EH (cell line): ENCODE measurements around the gene NCAM1.
"Not testable (repeated sequence)": the region's sequence is repeated elsewhere in the genome, so short reads cannot be mapped to it uniquely, and the experiment has no call there.

ENCODE experiments used
- DNase-seq: peaks from one replicate; pipeline ENCODE4 v3.0.0-alpha.2; 2015; ENCODE audit warnings: low read depth

Gene NCAM1

DNA sequence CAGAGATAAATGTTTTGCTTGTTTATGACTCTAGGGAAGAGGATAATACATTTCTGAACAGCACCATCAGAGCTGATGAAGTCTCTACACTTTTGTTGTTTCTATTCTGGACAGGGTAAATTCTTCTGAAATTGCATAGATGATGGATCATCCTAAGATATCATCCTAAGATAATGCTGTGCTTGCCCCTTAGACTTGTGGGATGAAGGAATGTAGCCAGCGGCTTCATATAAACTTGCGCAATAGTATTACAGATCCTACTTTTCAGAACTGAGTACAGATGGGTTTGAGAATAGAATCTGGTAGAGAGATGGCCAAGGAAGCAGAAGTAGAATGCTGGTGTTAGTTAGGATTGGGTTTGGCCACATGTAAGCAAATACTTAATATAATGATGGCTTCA, 61.0 kb downstream of the NCAM1 start:
- peak; percentile 66 for DNase-seq

DNA sequence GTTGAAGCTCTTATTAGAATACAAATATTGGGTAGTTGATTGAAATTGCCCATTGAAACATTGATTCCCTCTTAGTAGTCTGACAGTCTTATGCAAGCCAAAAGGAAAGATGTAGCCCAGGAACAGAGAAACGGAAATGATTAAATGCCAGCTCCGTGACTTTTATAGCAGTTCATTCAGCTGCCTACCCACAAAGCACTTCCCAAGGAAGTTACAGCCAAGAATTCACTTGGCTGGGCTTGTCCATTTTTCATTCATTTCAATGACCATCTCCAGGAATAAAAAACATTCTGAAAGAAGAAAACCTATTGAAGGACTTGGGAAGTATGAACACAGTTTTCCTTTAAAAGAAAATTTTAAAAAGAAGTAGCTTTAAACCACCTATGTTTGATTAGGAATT, 62.0 kb downstream of the NCAM1 start:
- DNase-seq, result peak; percentile 52

DNA sequence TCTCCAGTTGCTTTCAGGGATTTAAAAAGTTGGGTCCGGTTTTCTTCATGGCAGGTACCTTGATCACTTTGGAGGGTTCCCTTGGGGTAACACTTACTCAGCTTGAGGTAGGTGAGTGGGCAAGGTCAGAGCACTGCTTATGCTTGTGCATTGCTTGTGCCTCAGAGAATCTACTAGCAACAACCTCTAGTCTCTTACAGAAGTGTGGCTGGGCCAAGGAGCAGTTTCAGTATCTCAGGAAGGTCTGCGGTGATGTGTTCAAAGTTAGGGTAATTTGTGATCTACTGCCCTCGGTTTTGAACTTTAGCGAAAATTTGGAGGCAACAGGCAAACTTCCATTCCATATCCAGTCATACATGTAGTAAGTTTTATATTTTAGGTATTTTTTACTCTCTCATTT, 62.8 kb downstream of the NCAM1 start:
- DNase-seq, result no peak

DNA sequence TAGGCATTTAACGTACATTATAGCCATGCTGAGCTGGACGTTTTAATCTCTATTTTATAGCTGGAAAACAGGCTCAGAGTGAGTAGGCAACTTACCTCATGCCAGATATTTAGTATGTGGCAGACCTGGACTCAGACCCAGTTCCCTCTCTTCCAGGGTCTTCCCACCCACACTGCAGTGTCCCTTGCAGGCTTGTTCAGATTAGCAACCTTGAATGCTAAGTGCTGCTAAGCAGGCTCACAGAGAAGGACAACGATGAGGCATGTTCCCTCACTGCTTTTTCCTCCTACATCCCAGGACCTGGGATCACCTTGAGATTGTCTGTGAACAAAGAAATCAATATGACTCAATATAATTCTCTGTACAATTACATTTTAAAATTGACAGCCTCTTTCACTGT, 65.6 kb downstream of the NCAM1 start:
- no peak for DNase-seq

DNA sequence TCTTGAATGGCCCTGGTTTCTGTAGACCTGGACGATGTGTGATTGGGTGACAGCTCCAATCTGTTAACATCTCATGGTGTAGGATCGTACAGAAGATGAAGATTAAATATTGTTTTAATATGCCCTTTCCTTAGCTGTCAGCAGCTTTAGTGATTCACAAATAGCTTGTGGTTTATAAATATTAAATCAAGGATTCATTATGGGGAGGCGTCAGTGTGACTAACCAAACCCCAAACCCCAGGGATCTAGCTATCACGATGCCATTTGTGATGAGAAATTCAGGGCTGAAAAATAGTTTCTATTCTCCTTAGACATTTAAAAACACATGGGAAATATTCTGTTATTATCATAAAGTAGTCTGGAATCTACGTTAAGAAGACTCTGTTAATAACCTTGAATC, 73.4 kb downstream of the NCAM1 start:
- DNase-seq, result no peak

DNA sequence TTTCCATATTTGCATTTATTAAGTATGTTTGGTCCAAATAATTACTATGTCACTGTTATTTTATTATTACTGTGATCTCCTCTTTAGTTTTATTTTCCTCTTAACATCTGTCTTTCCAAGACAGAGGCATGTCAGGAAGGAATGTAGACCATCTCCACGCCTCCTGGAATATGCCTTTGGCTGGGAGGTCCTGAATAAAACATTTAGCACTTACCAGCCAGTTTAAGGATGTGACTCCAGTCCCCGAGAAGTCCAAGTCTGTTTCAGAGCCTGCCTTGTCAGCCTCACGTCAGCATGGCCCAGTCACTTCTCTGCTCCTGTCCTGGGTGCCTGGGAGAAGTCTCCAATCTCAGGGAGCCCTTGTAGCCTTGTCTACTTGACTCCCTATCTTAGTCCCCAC, 74.5 kb downstream of the NCAM1 start:
- no peak for DNase-seq

DNA sequence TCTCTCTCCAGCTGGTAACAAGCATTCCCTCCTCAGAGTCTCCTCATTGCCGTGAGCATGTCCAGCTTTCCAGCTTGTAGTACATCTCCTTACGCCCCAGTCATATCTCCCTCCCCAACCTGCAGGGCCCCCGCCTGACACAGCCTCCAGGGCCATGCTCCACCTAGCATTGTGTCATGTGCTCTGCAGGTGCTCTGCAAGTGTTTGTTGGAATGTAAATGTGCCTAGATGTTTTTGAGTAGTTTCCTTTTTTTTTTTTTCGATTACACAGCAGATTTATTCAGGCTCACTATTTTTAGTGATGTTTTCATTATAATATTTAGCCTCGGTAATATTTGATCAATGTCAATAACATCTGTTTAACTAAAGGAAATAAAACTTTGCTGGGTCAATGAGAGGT, 82.5 kb downstream of the NCAM1 start:
- no peak for DNase-seq

DNA sequence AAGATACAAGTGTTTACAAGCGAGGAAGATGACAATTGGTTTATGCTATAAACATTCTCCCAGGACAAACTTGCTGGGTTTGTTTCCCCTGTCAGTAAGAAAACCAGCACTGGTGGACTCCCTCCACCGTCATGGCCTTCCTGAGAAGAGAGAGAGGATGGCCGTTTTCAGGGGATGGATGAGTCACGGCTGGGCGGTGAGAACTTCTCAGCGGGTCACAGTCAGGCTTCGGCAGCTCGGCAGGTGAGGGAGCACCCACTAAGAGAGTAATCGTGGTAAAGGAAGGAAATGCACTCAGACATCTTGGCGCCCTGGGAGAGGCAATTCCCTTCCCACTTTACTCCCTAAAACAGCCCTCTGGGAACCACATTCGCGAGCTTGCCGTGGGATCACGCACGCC, 83.9 kb downstream of the NCAM1 start:
- DNase-seq, result no peak

DNA sequence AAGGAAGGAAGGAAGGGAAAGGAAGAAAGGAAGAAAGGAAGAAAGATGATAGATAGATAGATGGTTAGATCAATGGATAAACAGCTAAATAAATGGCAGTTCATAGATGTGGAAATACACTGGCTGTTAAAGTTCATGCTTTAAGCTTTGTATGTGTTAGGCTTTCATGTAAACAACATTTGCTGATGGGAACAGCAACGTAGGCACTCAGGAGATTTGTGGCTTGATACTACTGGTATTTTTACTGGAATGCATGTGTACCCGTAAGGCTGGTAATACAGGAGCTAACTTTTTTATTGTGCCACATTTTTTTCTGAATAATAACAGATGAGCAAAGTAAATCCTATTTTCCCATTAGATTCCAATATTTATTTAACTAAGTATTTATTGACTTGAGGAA, 85.6 kb downstream of the NCAM1 start:
- DNase-seq, result no peak

DNA sequence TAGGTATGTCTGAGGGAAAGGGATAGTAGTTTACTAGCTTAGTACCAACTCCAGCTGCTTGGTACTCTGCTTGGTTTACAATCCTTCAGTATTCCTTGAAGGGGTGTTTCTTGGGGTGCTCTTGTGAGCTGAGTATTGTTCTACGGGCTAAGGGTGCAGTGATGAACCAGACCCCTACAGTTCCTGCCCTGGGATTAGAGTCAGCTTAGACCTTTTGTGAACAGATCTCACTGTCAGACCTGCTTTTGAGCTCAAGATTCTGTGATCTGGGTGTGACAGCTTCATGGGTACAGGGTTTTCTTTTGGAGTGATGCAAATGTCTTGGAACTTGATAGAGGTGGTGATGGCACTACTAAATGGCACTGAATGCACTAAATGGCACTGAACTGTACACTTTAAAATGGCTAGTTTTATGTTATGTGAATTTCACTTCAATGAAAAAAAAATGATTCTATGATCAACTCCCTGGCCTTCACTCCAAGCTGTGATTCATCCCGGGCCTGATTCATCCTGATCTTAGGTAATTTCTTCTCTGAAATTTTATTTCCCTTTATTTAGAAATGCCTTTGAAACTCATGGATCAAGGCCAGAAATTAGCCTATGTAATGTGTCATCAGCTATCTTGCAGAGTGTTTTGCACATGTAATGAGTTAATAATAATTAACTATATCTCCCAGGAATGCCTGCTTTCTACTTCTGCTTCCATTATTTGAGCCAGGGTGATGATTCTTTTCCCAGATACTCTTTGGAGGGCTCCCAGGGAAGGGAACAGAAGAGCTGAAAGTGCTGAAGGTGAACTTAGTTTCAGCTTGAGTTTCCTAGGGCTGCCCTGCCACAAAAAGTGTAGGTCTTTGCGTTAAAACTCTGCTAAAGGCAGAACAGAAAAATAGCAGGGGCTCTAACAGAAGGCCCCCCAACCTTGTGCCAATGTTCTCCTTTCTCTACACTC, 87.9 kb downstream of the NCAM1 start:
- DNase-seq, result peak; percentile 14

DNA sequence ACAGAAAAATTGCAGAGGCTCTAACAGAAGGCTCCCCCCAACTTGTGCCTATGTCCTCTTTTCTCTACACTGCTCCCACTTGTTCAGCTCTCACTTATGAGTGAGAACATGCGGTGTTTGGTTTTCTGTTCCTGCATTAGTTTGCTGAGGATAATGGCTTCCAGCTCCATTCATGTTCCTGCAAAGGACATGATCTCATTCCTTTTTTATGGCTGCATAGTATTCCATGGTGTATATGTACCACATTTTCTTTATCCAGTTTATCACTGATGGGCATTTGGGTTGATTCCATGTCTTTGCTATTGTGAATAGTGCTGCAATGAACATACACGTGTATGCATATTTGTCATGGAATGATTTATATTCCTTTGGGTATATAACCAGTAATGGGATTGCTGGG, 91.8 kb downstream of the NCAM1 start:
- DNase-seq, result not testable (repeated sequence)

DNA sequence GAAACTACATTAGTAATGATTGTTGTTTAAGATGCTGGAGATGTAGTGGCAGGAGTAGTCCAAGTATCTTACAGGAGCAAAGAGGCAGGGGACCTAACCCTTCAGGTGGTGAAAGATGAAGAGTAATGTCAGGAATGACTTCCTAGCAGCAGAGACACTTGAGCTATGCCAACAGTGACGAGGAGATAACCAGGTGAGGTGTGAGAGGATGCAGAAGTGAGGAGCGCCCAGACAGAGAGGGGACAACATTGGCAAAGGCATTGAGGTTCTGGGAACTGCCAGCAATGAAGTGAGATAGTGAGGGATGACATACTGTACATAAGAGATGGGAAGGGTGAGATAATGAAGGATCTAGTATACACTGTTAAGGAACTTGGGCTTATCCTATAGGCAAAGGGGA, 95.8 kb downstream of the NCAM1 start:
- DNase-seq, result no peak

DNA sequence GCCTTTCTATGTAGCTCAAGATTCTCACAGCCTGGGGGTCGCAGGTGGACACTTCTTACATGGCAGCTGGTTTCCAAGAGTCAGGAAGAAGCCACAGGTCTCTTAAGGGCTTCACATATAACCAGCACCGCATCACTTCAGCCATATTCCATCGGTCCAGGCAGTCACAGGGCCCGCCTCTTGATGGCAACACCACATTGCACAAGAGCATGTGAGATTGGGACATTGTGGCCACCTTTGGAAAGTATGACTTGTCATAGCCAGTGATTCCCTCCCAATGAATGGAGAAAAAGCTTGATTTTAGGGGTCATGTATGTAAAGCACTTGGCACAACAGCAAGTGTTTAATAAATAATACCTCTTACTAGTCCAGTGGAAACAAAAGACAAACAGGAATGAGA, 98.3 kb downstream of the NCAM1 start:
- DNase-seq, result no peak

DNA sequence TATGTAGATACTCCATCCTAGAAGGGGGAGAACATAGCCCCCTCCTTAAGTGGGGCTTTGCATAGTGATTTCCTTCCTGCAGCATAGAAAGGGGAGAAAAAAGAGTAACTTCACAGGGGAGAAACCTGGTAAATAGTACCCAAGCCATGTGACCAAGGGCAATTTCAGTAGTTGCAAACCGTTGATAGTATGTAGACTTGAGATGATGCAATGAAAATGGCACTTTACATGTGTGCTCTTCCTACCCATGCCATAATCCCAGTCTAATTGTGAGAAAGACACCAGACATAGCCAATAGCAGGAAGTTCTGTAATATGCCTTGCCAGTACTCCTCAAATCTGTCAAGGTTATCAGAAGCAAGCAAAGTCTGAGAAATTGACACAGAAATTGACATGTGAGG, 104.1 kb downstream of the NCAM1 start:
- DNase-seq, result no peak

DNA sequence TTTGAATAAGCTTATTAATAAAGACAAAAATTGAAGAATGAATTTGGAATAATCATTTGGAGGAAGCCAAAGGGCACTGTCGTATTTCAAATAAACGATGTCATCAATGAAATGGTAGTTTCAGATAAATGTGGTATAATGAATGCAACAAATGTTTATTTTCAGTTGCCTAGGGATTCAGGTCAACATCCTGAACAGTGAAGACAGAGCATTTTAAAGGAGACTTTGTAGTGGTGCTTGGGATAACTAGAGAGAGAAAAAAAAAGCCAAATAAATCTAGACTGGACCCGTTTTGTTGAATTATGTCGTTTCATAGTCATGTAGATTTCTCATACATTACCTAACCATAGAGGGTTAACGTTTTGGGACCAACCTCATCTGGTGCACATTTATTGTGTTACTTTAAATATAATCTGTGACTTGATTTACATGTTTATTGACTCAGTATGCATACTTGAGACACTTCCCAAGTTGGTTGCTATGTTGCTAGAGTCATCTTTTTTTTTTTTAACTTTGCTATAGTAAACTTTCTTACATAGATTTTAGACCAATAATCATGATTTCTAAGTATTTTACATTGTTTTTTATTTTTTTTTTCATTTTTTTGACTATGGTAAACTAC, 111.1 kb downstream of the NCAM1 start:
- DNase-seq, result no peak

DNA sequence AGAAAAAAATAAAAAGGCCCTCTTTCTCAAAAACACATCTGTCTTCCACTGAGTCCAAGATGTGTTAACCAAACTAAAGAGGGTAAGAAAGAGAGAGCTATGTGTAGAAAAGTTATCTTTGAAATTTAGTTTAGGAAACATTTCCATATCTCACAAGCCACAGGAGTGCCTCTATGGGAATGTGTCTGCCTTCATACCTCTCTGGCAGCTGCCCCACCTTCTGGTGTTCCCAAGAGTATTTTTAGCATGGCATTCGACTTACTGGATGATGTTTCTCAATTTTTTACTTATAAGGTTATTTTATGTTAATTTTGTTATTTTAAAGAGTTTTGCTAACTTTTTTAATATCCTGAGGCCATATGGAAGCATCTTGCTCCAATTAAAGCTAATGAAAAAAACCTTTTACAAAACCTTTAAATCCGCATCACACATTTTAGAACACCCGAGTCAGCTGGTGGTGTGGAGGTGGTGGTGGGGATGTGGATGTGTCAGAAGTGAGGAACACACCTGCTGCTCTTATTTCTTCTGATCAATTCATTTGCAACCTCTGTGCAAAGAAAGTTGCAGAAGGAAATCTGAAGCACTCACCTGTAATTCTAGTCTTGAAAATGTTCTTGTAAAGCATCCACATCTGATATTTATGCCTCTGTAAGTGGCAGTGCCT, 112.2 kb downstream of the NCAM1 start:
- no peak for DNase-seq

DNA sequence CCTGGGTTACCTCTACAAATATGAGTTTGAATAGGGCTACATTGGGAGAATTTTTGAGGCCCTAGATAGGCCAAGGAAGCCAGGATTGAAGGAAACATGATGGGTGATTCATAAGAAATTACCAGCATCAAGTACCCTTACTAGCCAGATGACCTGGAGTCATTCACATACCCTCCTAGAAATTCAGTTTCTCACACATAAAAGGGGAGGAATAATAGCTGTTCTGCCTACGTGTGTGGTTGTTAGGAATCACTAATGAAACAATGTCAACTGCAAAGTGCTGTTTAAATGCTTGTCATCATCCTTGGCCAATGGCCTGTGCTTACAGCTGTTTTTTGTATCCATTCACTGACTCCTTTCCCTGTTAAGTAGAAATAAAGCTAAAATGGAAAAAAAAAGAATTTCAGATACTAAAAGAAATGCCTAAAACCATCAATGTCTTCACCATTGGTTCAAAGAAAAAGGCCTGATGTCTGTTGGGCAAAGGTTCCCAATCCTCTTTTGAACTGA, 114.4 kb downstream of the NCAM1 start:
- DNase-seq, result no peak

DNA sequence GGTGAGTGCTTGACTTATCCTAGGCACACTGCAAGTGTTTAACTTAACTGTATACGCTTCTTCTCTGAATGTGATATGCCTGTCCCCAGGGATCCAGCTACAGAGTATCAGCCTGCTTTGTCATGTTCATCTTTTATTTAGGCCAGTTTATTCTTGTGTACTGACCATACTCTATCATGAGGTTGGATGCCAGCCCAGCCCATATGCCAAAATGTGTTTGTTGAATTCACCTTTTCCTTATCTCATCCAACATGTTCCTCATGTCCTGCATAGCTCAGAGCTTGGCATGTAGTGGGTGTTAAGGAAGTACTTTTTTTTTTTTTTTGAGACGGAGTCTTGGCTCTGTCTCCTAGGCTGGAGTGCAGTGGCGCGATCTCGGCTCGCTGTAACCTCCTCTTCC, 116.2 kb downstream of the NCAM1 start:
- DNase-seq, result no peak

DNA sequence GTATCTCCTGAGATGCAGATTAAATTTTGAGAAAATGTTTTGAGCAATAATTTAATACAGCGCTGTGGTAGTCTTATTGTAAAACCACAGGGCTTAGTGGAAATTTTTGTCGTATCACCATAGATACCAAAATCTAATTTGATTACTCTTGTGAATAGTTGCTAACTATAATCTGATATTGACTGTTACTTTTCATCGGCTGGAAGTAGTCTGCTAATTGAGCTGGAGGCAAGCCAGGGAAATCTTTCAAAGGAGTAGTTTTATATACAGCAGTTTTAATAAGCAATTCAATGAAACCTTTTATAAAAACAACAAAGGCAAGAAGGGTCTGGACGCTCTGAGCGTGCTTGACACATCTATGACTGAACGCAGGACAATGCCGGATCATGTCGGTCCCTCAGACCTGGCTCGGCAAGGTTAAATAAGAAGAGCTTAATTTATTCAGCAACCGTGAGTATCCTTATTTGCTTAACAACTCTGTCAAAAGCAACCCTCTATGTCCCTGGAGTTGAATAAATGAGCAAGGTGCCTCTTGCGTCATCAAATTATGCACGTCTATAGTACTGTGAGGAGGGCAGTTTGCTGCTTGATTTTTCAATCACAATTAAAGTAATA, 121.2 kb downstream of the NCAM1 start:
- DNase-seq, result no peak

DNA sequence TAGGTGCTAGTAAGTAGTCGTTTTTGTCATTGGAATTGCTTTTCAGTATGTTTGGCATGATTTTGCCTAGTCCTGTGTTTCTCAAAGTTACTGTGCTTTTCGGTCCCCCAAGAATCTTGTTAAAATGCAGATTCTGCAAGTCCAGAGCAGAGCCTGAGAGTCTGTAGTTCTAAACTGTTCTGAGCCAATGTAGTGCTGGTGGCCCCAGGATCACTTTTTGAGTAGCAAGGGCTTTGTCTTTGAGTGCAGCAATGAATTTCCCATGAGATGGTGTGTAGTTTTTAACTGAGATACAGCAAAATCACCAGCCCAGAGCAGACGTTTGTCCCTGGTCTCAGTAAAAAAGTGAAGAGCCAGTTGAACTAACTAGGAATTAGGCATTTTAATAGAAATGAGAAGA, 122.4 kb downstream of the NCAM1 start:
- no peak for DNase-seq

DNA sequence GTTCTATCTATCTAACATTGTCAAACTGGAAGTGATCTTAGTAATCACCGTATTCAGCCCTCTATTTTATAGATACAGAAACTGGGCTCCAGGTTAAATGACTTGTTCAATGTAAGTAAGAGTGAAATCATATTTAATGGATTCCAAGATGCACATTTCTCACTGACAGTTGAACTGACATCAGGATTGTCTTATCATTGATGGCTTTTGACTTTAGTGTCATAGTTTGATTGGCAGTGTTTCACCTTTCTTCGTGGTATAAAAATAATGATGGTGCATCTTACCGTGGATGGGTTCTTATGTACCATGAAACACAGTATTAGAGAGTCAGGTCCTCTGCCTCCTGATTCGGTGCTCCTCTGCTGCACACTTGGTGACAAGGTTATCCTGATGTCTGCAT, 123.1 kb downstream of the NCAM1 start:
- DNase-seq, result no peak

DNA sequence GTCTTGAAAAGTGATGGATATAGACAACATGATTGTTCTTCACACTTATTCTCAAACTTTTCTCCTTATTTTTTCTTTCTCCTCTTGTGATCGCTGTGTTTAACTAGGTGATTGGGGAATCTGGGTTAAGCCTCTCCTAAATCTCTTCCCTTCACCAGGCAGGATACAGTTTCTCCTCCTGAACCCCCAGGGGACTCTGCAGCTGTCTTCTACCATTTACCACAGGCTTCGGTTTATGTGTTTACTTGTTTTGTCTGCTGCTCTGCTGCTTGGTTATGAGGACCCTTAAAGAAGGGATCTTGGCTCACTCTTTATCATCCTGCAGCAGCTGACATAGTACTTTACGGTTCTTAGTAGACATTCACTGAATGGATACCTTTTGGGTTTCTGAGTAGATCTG, 124.2 kb downstream of the NCAM1 start:
- DNase-seq, result no peak

DNA sequence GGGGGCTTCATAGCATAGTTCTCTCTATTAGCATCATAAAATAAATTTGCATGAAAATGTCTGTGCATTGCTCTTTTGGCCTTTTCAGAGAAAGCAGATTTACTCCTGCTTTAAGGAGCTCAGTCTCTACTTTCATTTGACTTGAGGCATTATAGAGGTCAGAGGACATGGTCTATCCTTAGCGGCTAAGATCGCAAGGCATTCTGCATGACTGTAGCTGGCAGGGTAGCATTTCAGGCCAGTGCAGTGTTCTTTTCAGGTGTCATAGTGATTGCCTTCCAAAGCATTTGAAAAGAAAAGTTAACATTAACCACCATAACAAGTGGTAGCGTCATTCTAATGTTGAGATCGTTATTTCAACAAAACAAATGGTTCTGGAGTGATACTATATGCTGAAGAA, 126.5 kb downstream of the NCAM1 start:
- no peak for DNase-seq
